Keratinocyte (primary cell): ENCODE measurements around the gene FANCG.

ENCODE experiments used
- CTCF ChIP-seq, 3 experiments: IDR thresholded peaks in 1 of 3; conservative IDR thresholded peaks in 1 of 3; optimal IDR thresholded peaks in 1 of 3; 2 replicates in 2 of 3; 3 replicates in 1 of 3; pipeline versions ENCODE3 to v1.5.1; 2011; ENCODE audit warnings: low read length in 3 of 3, mild to moderate bottlenecking in 3 of 3, moderate library complexity in 2 of 3, control low read depth in 1 of 3, inconsistent platforms in 1 of 3; ENCODE audit not compliant: insufficient read depth in 2 of 3; ENCODE audit errors: extremely low read depth in 1 of 3
- EZH2 ChIP-seq: IDR thresholded peaks from one replicate; pipeline ENCODE4 v1.6.1; 2012; ENCODE audit warnings: inconsistent platforms, mild to moderate bottlenecking, low read length, moderate library complexity

GRCh38 chr9:35079426-35080341, at the start of gene FANCG:
- TF ChIP-seq CTCF (optimal IDR thresholded peaks at IDR 0.05 in 1 of 3, IDR thresholded peaks at IDR 0.05 in 1 of 3, conservative IDR thresholded peaks at IDR 0.05 in 1 of 3; ENCODE audit: extremely low read depth in 1 of 3, insufficient read depth in 2 of 3, low read length in 3 of 3) (no peak), EZH2 (no peak)
